Measurements from ENCODE around the gene XRRA1.
"Not testable (repeated sequence)": the region's sequence is repeated elsewhere in the genome, so short reads cannot be mapped to it uniquely, and the experiment has no call there.

XRRA1 gene

DNA sequence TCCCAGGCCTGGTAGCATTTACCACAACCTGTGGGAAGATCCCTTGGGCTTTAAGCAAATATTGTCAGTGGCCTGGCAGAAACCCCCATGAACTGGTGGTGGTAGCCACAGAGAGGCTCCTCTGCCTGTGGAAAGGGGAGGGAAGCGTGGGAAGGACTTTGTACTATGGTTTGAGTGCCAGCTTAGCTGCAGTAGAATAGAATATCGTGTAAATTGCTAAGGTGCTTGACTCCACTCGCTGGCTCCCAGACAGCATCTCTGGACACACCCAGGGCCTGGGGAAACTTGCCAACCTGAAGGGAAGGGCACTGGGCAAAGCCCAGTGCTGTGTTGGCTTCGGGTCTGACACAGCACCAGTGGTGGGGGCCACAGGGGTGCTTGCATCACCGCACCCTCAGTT lies 52.6 kb downstream of the XRRA1 start:
- no peak for DNase-seq (ENCODE audit: low spot score)

DNA sequence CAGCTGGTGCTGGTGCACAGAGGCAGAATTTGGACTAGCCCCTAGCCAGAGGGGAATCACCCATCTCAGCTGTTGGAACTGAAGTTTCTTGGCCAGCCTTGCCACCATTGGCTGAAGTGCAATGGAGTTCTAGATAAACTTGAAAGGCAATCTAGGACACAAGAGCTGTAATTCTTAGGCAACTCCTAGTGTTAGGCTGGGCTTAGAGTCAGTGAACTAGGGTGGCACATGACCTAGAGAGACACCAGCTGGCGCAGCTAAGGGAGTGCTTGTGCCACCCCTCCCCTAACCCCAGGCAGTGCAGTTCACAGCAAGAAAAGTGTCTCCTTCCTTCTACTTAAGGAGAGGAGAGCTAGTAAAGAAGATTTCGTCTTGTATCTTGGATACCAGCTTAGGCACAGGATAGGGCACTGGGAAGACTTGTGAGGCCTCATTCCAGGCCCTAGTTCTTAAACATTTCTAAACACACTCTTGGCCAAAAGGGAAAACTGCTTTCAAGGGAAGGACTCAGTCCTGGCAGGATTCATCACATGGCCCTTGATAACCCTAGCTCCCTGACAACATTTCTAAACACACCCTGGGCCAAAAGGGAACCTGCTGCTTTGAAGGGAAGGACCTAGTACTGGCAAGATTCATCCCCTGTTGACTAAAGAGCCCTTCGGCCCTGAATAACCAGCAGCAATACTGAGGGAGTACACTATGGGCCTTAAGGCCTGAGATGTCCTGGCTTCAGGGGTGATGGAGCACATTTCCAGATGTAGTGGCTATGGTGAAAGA lies 53.4 kb downstream of the XRRA1 start:
- no peak for DNase-seq (ENCODE audit: low spot score)

DNA sequence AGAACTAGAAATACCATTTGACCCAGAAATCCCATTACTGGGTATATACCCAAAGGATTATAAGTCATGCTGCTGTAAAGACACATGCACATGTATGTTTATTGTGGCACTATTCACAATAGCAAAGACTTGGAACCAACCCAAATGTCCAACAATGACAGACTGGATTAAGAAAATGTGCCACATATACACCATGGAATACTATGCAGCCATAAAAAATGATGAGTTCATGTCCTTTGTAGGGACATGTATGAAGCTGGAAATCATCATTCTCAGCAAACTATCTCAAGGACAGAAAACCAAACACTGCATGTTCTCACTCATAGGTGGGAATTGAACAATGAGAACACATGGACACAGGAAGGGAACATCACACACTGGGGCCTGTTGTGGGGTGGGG lies 55.9 kb downstream of the XRRA1 start:
- DNase-seq (ENCODE audit: low spot score): not testable (repeated sequence)

DNA sequence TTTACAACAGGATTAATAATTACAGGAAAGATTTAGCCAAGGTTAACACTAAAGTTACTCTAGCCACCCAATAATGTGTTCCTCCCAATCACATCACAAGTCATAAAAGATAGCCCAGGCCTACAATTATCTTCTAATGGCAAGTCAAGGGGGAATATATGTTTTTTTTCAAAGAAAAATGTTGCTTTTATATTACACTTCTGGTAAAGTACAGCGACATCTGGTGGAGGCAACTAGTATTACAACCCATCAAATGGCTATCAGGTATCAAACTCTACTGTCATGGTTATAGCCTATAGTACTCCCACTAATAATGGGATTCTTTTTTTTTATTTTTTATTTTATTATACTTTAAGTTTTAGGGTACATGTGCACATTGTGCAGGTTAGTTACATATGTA lies 71.8 kb downstream of the XRRA1 start:
- no peak for DNase-seq (ENCODE audit: low spot score)

DNA sequence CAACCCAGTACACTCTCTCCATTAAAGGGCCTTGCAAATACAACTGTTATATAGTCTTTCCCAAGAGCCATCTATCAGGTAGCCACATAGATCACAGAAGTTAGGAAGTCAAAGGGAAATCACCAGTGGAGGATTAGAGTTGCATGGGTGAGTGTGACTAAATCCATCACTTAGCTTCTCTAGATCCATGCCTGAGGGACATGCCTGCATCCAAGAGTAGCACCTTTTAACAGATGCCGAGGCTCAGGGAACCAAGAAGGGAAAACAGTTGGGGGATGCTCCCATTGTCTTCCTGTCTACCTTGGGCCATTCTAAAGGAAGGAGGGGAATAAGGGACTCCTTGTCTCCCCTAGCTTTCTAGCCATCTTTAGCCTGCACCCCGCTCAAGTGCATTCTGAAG lies 77.9 kb downstream of the XRRA1 start:
- DNase-seq (ENCODE audit: low spot score): no peak

DNA sequence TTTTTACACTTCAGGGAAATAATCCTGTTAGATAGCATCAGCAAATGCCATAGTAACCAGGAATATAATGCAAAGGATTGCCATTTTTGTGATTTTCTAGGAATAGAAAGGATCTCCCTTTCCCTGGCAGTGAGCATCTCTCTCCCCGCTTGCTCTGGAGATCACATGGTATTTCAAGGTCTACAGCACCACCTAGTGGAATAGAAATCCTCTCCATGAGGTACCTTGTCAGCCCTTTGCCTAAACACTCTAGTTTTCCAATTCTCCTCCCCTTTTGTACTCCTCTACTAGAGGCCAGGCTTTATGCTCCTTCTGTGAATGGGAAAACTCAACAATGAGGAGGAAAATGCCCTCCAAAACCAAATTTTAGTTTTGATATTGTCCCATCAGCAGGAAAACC lies 78.4 kb downstream of the XRRA1 start:
- no peak for DNase-seq (ENCODE audit: low spot score)

DNA sequence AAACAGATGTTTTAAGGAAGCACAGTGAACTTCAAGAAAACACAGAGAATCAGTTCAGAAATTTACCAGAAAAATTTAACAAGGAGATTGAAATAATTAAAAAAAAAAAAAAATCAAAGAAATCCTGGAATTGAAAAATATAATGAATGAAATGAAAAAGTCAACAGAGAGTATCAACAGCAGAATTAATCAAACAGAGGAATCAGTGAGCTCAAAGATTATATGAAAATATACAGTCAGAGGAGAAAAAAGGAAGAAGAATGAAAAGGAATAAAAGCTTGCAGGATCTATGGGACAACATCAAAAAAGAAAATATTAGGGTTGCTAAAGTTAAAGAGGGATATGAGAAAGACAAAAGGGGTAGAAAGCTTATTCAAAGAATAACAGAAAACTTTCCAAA lies 82.3 kb downstream of the XRRA1 start:
- DNase-seq (ENCODE audit: low spot score): no peak

DNA sequence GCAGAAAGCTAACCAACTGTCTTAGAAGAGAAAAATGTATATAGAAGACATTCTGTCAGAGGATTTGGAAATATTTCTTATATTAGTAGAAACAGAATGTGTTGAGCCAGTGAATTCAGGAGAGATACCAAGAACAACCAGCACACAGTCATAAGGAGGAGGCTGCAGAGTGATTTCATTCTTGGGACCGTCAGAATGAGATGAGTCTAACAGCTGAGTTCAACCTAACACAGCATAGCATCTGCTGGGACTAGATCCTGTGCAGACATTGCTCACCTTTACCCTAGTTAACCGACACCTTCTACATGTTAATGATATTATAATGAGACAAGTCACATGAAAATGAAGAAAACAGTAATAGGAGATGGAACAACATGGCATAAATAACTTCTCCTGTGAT lies 85.5 kb downstream of the XRRA1 start:
- no peak for DNase-seq (ENCODE audit: low spot score)

DNA sequence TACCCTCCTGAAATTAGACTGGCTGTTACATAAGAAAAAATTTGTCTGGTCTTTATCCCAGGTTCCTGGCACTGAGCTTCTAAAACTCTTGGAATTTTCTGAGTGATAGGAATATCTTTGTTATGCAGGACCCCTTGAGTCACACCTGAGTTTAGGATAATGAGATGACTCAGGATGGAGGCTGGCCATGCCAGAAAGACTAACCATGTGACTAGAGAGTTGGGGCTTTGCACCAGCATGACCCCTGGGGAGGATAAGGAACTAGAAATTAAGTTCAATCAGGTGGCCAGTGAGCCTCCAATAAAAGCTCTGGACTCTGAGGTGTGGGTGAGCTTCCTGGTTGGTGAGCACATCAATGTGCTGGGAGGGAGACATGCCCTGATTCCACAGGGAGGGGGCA lies 88.1 kb downstream of the XRRA1 start:
- no peak for DNase-seq (ENCODE audit: low spot score)

DNA sequence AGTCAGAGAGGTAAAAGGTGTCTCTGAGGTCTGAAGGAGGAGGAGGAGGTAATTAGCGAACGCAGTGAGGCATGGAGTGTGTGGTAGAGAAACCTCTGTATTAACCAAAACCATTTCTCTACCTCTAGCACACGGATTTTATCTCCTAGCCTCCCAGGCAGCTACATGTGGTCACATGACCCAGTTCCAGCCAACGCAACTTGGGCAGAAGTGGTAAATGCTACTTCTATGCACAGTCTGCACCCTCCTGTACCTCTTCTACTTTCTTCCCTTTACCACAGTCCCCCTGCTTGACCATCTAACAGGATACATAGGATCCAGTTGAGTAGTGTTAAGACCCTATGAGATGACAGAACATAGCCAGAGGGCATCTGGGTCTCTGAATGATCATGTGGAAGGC lies 95.7 kb downstream of the XRRA1 start:
- DNase-seq (ENCODE audit: low spot score): no peak

DNA sequence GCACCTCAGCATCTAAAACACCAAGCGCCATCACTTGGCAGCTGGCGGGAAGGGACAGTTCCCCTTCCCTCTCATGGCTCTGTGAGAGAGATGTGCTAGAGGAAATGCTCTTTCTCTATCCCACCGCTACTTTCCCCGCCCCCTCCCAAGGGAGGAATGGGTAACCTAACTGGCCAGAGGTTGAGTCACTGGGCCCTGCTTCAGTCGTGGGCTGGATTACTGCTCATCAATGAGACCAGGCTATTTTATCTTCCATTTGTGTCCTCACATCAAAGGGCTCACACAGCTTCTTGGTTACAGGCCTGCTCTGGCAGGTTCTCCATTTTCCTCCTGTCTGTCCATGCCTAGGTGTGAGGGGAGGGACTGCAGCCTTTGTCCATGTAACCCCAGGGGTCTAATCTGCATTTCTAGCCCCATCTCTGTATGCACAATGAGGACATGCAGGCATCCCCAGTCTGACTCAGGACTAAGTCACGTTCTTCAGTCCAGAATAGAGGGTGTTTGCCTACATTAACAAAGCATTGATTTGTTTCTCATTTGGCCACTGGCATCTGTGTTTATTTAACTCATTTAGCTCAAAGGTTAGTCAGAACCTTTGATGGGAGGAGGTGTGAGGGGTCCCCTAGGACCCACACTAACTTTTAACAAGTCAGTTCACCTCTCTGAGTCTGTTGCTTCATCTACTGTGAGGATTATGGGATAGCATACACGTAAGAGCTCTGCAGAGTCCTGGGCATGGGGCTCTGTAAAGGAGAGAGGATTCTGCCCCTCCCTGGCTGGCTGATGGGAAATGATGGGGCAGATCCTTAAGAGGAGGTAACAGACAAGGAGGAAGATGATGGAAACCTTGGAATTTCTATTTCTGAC lies 99.1 kb downstream of the XRRA1 start:
- no peak for DNase-seq (ENCODE audit: low spot score)

DNA sequence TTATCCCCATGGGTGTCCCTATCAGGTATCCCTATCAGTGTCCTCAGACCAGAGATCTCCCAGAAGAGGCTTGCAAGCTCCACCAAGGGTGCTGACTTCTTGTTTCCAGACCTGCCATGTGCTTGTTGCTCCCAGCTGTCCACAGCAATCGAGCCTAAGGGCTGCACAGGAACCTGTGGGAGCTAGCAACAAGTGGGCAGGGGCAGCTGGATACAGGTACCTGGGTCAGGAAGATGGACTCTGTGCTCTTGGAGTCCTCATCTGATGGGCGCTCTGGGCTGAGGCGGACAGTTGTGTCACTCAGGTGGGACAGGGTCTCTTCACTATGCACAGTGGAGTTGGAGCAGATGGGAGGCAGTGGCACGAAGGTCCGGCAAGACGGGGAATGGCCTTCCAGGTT lies 101.0 kb downstream of the XRRA1 start:
- no peak for DNase-seq (ENCODE audit: low spot score)

DNA sequence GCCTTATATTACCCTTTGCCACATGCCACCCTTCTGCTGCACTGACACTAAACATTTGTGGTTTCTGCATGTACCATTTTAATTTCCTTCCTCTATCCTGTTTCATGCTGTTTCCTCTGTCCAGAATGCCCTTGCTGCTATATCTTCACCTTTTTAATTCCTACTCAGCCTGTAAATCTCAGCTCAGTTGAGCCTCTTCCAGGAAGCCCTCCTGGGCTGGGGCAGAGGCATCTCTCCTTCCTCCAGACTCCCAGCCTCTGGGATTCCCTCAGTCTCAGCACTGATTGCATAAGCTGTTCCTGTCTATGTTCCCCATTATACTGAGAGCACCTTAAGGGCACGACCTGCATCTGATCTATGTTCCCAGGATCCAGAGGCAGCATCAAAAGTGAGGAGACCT lies 101.5 kb downstream of the XRRA1 start:
- DNase-seq (ENCODE audit: low spot score): no peak

DNA sequence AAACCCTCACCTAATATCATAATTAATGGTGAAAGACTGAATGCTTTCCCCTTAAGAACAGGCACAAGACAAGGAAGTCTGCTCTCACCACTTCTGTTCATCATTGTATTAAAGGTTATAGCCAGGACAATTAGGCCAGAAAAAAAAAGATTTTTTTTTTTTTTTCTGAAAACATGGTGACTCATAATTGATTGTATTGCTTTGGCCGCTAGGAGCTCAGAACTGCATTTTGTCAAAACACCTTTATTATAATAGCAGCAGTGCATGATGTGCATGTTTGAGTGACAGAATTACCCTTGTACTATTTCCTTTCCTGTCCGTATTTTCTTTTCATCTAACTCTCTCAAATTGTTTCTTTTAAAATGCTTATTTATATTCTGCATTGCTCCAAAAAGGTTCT lies 102.1 kb downstream of the XRRA1 start:
- DNase-seq (ENCODE audit: low spot score): no peak

DNA sequence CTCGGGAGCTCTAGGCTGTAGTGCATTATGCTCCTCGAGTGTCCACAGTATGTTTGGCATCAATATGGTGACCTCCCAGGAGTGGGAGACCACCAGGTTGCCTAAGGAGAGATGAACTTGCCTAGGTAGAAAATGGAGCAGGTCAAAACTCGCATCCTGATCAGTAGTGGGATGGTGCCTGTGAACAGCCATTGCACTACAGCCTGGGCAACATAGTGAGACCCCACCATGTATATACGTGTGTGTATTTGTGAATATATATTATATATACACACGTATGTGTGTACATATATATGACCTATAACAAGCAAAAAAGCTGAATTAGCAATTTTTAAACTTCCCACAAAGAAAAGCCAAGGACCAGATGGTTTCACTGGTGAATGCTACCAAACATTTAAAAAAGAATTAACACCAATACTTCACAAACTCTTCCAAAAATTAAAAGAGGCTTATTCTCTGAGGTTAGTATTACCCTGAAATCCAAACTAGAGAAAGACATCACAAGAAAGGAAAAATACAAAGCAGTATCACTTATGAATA lies 102.8 kb downstream of the XRRA1 start:
- DNase-seq (ENCODE audit: low spot score): no peak

DNA sequence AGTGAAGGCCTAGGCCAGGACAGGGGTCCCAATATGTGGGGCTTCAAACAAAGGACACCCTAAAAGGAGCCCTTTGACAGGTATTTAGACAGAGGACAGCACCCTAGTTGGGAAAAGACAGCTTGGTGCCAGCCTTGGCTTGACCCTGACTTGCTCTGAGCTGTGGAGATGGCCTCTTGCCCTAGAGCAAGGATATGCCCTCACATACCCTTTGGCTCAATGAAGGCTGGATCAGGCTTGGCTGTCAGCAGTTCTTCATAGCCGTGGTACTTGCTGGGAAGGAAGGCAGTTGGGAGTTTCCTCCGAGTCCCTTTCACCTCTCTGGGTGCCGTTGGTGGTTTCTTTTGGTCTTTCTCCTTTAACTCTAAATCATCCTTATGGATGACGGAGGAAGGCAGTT lies 104.0 kb downstream of the XRRA1 start:
- no peak for DNase-seq (ENCODE audit: low spot score)

DNA sequence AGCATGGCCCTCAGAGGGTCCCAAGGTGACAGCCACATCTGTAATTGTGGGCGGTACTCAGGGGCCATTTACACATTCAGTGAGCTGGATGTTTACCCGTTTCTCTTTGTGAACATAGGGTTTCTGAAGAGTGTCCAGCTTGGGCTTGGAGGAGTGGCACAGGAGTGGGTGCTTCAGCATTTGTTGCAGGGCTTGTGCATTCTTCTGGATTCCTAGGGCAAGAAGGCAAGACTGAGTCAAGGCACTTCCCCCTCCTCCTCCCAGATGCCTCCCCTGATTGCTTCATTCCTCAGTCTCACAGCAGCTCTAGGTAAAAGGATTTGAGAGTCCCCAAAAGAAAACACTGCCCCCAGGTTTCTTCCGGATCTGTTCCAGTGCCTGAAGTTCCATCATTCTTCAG lies 104.8 kb downstream of the XRRA1 start:
- DNase-seq (ENCODE audit: low spot score): no peak

DNA sequence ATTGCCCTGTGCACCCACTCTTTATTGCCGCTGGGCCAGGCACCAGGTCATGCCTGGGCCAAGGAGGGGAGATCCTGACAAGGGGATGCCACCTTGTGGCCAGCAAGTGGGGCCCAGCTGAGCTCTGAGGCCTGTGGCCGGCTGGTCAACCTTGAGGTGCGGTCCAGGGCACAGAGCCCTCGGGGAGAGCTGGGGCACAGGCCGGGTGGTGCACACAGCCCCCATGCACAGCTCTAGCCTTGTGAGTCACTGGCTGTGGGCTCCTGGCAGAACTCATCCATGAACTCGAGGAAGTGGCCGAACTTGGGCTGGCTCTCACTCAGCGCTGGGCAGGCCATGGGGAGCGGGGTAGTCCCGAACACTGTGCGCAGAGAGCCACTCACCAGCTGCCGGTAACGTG lies 105.9 kb downstream of the XRRA1 start:
- DNase-seq (ENCODE audit: low spot score): no peak

DNA sequence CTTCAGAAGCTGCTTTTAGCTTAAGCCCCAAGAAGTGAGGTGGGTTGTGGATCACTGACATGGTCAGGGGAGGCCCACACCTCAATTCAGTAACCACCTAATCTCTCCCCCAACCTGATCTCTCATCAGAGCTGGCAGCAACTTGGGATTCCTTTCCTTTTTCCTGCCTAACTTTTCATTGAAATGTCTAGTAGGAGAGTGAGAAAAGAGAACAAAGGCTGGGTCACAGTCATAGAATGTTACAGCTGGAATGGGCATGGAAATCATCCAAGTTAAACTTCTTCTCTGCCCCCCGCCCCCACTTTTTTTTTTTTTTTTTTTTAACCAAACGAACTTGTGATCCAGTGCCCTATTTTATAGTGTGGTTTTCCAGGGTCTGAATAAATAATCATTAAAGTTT lies 108.4 kb downstream of the XRRA1 start:
- no peak for DNase-seq (ENCODE audit: low spot score)

DNA sequence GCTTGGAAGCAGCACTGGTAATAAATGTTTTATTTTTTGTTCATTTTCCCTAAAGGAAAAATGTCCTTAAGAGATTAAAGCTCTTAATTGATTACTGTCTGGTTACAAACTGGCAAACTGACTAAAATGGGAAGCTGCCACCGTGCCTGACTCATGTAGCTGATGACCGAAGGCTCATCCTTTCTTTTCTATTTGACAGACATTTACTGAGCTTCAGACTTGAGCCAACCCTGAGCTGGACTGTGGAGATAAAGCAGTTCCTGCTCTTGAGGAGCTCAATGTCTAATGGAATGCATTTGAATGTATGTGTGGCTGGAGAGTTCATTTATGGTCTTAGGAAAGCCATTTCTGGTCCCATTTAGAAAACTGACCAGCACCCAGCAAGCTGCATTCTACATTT lies 108.9 kb downstream of the XRRA1 start:
- no peak for DNase-seq (ENCODE audit: low spot score)

DNA sequence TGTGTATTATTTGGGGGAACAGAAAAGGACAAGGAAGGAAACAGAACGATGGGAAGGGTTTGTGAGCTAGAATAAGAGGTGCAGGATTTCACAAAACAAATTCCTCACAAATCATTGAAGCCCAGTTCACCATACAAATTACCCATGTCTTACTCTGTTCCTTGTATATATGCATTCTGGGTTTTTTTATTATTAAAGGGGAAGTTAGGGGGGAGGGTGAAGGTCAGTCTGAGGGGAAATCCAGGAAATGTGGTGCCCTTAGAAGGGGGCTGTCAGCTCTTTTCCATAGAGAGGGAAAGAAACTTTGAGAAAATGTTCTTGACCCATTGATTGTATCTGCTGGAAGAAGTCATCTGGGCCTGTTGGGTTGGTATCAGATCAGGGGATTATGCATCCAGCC lies 109.4 kb downstream of the XRRA1 start:
- DNase-seq (ENCODE audit: low spot score): no peak

DNA sequence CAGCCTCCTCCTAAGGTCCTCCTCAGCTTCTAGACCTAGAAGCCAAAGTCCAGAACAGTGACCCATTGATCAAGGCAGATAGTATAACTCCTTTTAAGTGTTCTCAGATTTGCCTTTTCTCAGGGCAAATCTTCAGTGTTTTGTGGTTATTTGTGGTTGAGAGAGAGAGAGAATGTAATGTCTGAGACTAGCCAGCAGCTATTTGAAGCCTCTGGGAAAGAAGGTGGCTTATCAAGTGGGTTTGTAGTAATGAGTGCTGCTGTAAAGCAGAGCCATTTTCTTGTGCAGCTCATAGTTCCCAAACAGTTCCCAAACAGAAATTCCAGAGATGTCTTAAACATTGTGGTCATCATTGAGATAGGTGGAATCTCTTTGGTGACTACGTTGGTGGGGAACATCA lies 110.7 kb downstream of the XRRA1 start:
- DNase-seq (ENCODE audit: low spot score): no peak

DNA sequence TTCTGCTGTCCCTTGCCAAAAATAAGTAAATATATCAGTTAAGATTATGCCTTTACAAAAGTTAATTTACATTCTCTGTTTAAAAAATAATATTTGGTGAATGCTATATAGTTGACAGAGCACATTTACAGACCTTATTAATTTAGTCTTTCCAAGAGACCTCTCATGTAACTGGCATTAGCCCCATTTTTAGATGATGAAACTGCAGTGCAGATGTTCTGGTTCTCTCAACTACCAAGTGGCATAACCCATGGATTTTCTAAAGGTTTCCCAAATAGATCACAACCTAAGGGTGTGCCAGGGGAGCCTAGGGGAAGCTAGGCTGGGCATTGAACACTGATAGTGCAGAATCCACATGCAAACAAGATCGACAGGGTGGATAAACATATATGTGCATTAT lies 111.7 kb downstream of the XRRA1 start:
- no peak for DNase-seq (ENCODE audit: low spot score)
